H1 (cell line): ENCODE results near the gene MYRIP. TPM values are rescaled to one million over a fixed set of nuclear protein-coding genes. Genes with fewer than 3 reads are reported as not detected.

Experiments
- CTCF ChIA-PET: fragments of 300-600 bp; sonication (Branson Sonifier 250); formaldehyde crosslinking; loops from one replicate; lab custom pipeline; 2021; ENCODE audit not compliant: partially characterized antibody; lab: Charles Lee
- POLR2A ChIA-PET: fragments of 300-600 bp; sonication (Branson Sonifier 250); formaldehyde crosslinking; loops from one replicate; lab custom pipeline; 2021; ENCODE audit warnings: inconsistent platforms; ENCODE audit not compliant: partially characterized antibody; lab: Charles Lee
- DNase-seq, 2 experiments: peaks; one replicate each; pipeline versions ENCODE4 v3.0.0 to v3.0.0-alpha.2; 2010 to 2022; ENCODE audit warnings: low spot score in 2 of 2, low read depth in 1 of 2, mixed read lengths in 1 of 2
- FAIRE-seq: peaks from 2 replicates; lab custom pipeline; 2011; peaks lifted over from hg19 to GRCh38; lab: Jason Lieb, UNC
- H2AFZ ChIP-seq: 2 replicates; pipeline ENCODE4 v1.8.1; 2012; ENCODE audit warnings: low read length, inconsistent platforms
- H2AK5ac ChIP-seq: 2 replicates; pipeline ENCODE4 v1.6.1; 2013; ENCODE audit warnings: low read depth, low read length
- H2BK120ac ChIP-seq: replicated peaks from 2 replicates; pipeline ENCODE3; 2013; ENCODE audit warnings: low read depth, low read length, inconsistent platforms
- H2BK12ac ChIP-seq: 2 replicates; pipeline ENCODE4 v1.6.1; 2013; ENCODE audit warnings: low read depth, low read length
- H2BK15ac ChIP-seq: 2 replicates; pipeline ENCODE4 v1.6.1; 2013; ENCODE audit warnings: low read length
- H2BK20ac ChIP-seq: 2 replicates; pipeline ENCODE4 v1.6.1; 2013; ENCODE audit warnings: low read length
- H2BK5ac ChIP-seq: 2 replicates; pipeline ENCODE4 v1.6.1; 2013; ENCODE audit warnings: low read depth, low read length
- H3K14ac ChIP-seq: 2 replicates; pipeline ENCODE4 v1.6.1; 2013; ENCODE audit warnings: inconsistent platforms; ENCODE audit not compliant: insufficient read length
- H3K18ac ChIP-seq: 2 replicates; pipeline ENCODE4 v1.6.1; 2013; ENCODE audit warnings: low read length; ENCODE audit errors: extremely low read depth
- H3K23ac ChIP-seq: 2 replicates; pipeline ENCODE4 v1.6.1; 2013; ENCODE audit warnings: inconsistent platforms; ENCODE audit not compliant: insufficient read length
- H3K23me2 ChIP-seq: 2 replicates; pipeline ENCODE4 v1.6.1; 2013; ENCODE audit warnings: low read depth, low read length
- H3K27ac ChIP-seq: 2 replicates; pipeline ENCODE4 v1.6.1; 2011; ENCODE audit warnings: low read depth, low read length, inconsistent platforms
- H3K27me3 ChIP-seq, 4 experiments: replicated peaks in 1 of 4; 1 replicate in 1 of 4; 2 replicates in 3 of 4; pipeline versions ENCODE4 v1.6.1 to v1.8.1; 2011 to 2013; ENCODE audit warnings: low read length in 3 of 4, mild to moderate bottlenecking in 3 of 4, inconsistent platforms in 2 of 4, mixed read lengths in 2 of 4, moderate library complexity in 1 of 4; ENCODE audit not compliant: control insufficient read depth in 3 of 4, insufficient read depth in 3 of 4; ENCODE audit errors: extremely low read depth in 1 of 4
- H3K36me3 ChIP-seq, 4 experiments: 2 replicates each; pipeline versions ENCODE4 v1.6.1 to v1.8.1; 2011 to 2013; ENCODE audit warnings: mild to moderate bottlenecking in 4 of 4, low read length in 3 of 4, moderate library complexity in 2 of 4, control low read depth in 1 of 4, inconsistent platforms in 1 of 4; ENCODE audit not compliant: insufficient read depth in 4 of 4, control insufficient read depth in 2 of 4
- H3K4ac ChIP-seq: replicated peaks from 2 replicates; pipeline ENCODE3; 2013; ENCODE audit warnings: low read length, low read depth, mixed read lengths, inconsistent platforms; ENCODE audit not compliant: insufficient read length
- H3K4me1 ChIP-seq, 4 experiments: replicated peaks in 1 of 4; 1 replicate in 1 of 4; 2 replicates in 3 of 4; pipeline versions ENCODE4 v1.6.1 to v1.8.1; 2011 to 2013; ENCODE audit warnings: low read length in 3 of 4, inconsistent platforms in 2 of 4, mixed read lengths in 1 of 4; ENCODE audit not compliant: insufficient read depth in 4 of 4, control insufficient read depth in 3 of 4
- H3K4me2 ChIP-seq, 2 experiments: 2 replicates each; pipeline versions ENCODE4 v1.6.1 to v1.8.1; 2011 to 2013; ENCODE audit warnings: low read depth in 2 of 2, low read length in 2 of 2, control low read depth in 1 of 2, inconsistent platforms in 1 of 2, mild to moderate bottlenecking in 1 of 2; ENCODE audit not compliant: insufficient read depth in 1 of 2
- H3K4me3 ChIP-seq, 4 experiments: fragments of 200-600, 300-600 bp in 1 of 4; sonication (generic), shearing (Covaris generic), sonication (Bioruptor Twin) in 1 of 4; 2 replicates each; pipeline versions ENCODE4 v1.5.1 to v1.8.1; 2011 to 2016; ENCODE audit warnings: low read length in 4 of 4, low read depth in 3 of 4, control low read depth in 2 of 4, inconsistent platforms in 2 of 4, mild to moderate bottlenecking in 2 of 4, mixed read lengths in 1 of 4, moderate library complexity in 1 of 4; ENCODE audit not compliant: insufficient read depth in 2 of 4; ENCODE audit errors: extremely low read depth in 1 of 4
- H3K56ac ChIP-seq: replicated peaks from 2 replicates; pipeline ENCODE3; 2013; ENCODE audit warnings: low read depth, mild to moderate bottlenecking, mixed read lengths, low read length, inconsistent platforms; ENCODE audit not compliant: insufficient read length
- H3K79me1 ChIP-seq: 2 replicates; pipeline ENCODE4 v1.6.1; 2013; ENCODE audit warnings: low read depth, low read length, control low read depth
- H3K79me2 ChIP-seq, 2 experiments: 2 replicates each; pipeline versions ENCODE4 v1.6.1 to v1.8.1; 2012 to 2013; ENCODE audit warnings: low read length in 2 of 2, mild to moderate bottlenecking in 2 of 2, inconsistent platforms in 1 of 2; ENCODE audit not compliant: insufficient read depth in 2 of 2, control insufficient read depth in 1 of 2
- H3K9ac ChIP-seq, 4 experiments: replicated peaks in 1 of 4; 1 replicate in 1 of 4; 2 replicates in 3 of 4; pipeline versions ENCODE4 v1.6.1 to v1.8.1; 2011 to 2013; ENCODE audit warnings: low read depth in 3 of 4, low read length in 3 of 4, control low read depth in 2 of 4, mild to moderate bottlenecking in 2 of 4, moderate library complexity in 2 of 4, inconsistent platforms in 1 of 4; ENCODE audit errors: extremely low read depth in 1 of 4
- H3K9me3 ChIP-seq, 2 experiments: 2 replicates each; pipeline versions ENCODE4 v1.6.1 to v1.8.1; 2012 to 2013; ENCODE audit warnings: mild to moderate bottlenecking in 2 of 2, moderate library complexity in 2 of 2, control low read depth in 1 of 2, inconsistent platforms in 1 of 2, low read depth in 1 of 2, low read length in 1 of 2, mixed read lengths in 1 of 2; ENCODE audit not compliant: insufficient read depth in 2 of 2
- H4K20me1 ChIP-seq, 2 experiments: replicated peaks in 1 of 2; 2 replicates each; pipeline versions ENCODE3 to v1.8.1; 2011 to 2013; ENCODE audit warnings: inconsistent platforms in 2 of 2, low read length in 2 of 2, mild to moderate bottlenecking in 1 of 2; ENCODE audit not compliant: insufficient read depth in 2 of 2, control insufficient read depth in 1 of 2
- H4K5ac ChIP-seq: 2 replicates; pipeline ENCODE4 v1.6.1; 2013; ENCODE audit warnings: low read length, low read depth, mixed read lengths, inconsistent platforms; ENCODE audit not compliant: insufficient read length
- H4K8ac ChIP-seq: 2 replicates; pipeline ENCODE4 v1.8.0; 2013; ENCODE audit warnings: mild to moderate bottlenecking, moderate library complexity, low read length, inconsistent platforms; ENCODE audit not compliant: insufficient read depth; ENCODE audit errors: extremely low read depth
- H4K91ac ChIP-seq: replicated peaks from 2 replicates; pipeline ENCODE3; 2013; ENCODE audit warnings: low read length, mixed read lengths, inconsistent platforms; ENCODE audit not compliant: insufficient read length
- BACH1 ChIP-seq: IDR thresholded peaks from 2 replicates; pipeline ENCODE4 v1.6.1; 2012; ENCODE audit warnings: low read length, improper control_type of control experiment
- FOSL1 ChIP-seq: IDR thresholded peaks from 2 replicates; pipeline ENCODE4 v1.6.1; 2011; ENCODE audit warnings: mild to moderate bottlenecking, low read depth, low read length, moderate library complexity; ENCODE audit not compliant: insufficient read depth
- GTF2F1 ChIP-seq: IDR thresholded peaks from 2 replicates; pipeline ENCODE4 v1.6.1; 2012; ENCODE audit warnings: low read depth, low read length, improper control_type of control experiment, borderline replicate concordance
- JUND ChIP-seq: IDR thresholded peaks from 2 replicates; pipeline ENCODE4 v1.6.1; 2011; ENCODE audit warnings: mild to moderate bottlenecking, improper control_type of control experiment, low read length
- NRF1 ChIP-seq: IDR thresholded peaks from 2 replicates; pipeline ENCODE4 v1.6.1; 2011; ENCODE audit warnings: mild to moderate bottlenecking, low read depth, low read length, improper control_type of control experiment
- SAP30 ChIP-seq: fragments of 300-600 bp; sonication (generic); IDR thresholded peaks from 2 replicates; pipeline ENCODE4 v1.7.1; 2012; ENCODE audit warnings: low read length, moderate library complexity, mild to moderate bottlenecking, inconsistent platforms; ENCODE audit not compliant: insufficient read depth, insufficient replicate concordance
- SIN3A ChIP-seq, 2 experiments: IDR thresholded peaks in 1 of 2; conservative IDR thresholded peaks in 1 of 2; 2 replicates each; pipeline ENCODE4 v1.6.1; 2011 to 2012; ENCODE audit warnings: low read length in 2 of 2, improper control_type of control experiment in 1 of 2, low read depth in 1 of 2, mild to moderate bottlenecking in 1 of 2
- SIRT6 ChIP-seq: IDR thresholded peaks from one replicate; pipeline ENCODE4 v1.7.1; 2012; ENCODE audit warnings: low read length, inconsistent platforms
- SIX5 ChIP-seq: IDR thresholded peaks from 2 replicates; pipeline ENCODE4 v1.6.1; 2011; ENCODE audit warnings: mild to moderate bottlenecking, low read depth, low read length
- TAF1 ChIP-seq: IDR thresholded peaks from 2 replicates; pipeline ENCODE4 v1.6.1; 2011; ENCODE audit warnings: mild to moderate bottlenecking, low read depth, low read length
- TEAD4 ChIP-seq: IDR thresholded peaks from 2 replicates; pipeline ENCODE4 v1.6.1; 2012; ENCODE audit warnings: low read depth, low read length, inconsistent platforms, mixed read lengths
- USF2 ChIP-seq: IDR thresholded peaks from 2 replicates; pipeline ENCODE4 v1.6.1; 2011; ENCODE audit warnings: low read length, improper control_type of control experiment
- whole genome bisulfite sequencing, 2 experiments: shearing (Covaris generic) in 1 of 2; methylation state at CpG; one replicate each; pipeline versions ENCODE4 v1.1.6 to v1.1.7; 2013 to 2015; ENCODE audit warnings: low lambda C conversion rate in 2 of 2, mixed read lengths in 2 of 2, inconsistent platforms in 1 of 2, low coverage in 1 of 2, missing lambda C conversion rate in 1 of 2; ENCODE audit not compliant: insufficient replicate concordance in 2 of 2, insufficient coverage in 1 of 2, insufficient read length in 1 of 2; ENCODE audit errors: extremely low coverage in 1 of 2, missing lambda C conversion rate in 1 of 2; 5-methylcytosine and 5-hydroxymethylcytosine counted together
- polyA plus RNA-seq, 7 experiments: library from polyadenylated mRNA; depleted of rRNA in 3 of 7; stranded (reverse) in 5 of 7; unstranded in 2 of 7; fragments of >200 nt in 5 of 7; fragments of 200-250 nt in 2 of 7; gene quantifications; 1 replicate in 5 of 7; 2 replicates in 1 of 7; 4 replicates in 1 of 7; pipeline versions ENCODE4 v1.2.1 to v1.2.3, GENCODE V29; 2011 to 2013; ENCODE audit warnings: missing spikeins in 2 of 7, mixed read lengths in 2 of 7
- total RNA-seq: library from RNA; stranded (reverse); fragmentation: NEBNext Ultra II Directional; extraction: Animal tissue kit (Norgen Biotek cat#: 25700); gene quantifications from 2 replicates; pipeline ENCODE4 v1.2.1, GENCODE V29; 2021

The MYRIP gene
- total and polyA plus RNA-seq, 2 of the 8 experiments (the other 6 are each of a cell fraction or from before 2014, with no cell fraction given) = 0.54 to 4.3 TPM

- H2AFZ ChIP-seq = no peak overlapping the region
- no peak overlapping the region for H2BK15ac ChIP-seq
- H3K79me1 ChIP-seq = no peaks in the 10 kb centered on the region
- no peak overlapping the region for H4K8ac ChIP-seq
- no peak overlapping the region for H3K27ac ChIP-seq
- no peak overlapping the region for H3K18ac ChIP-seq
- no peaks in the 10 kb centered on the region for H3K36me3 ChIP-seq
- 93% methylated on average over 5 of the region's 5 CpGs; no CpG with 5 or more reads in 1 of the 2 experiments for WGBS, 2 experiments
- no peak overlapping the region for H4K5ac ChIP-seq
- no peaks in the 10 kb centered on the region for H3K27me3 ChIP-seq
- ChIA-PET POLR2A (no interaction called here), CTCF (no interaction called here)
- H3K23ac ChIP-seq = no peak overlapping the region
- no peak overlapping the region for H3K14ac ChIP-seq
- H3K4me3 ChIP-seq = no peak overlapping the region
- no peak overlapping the region for H2BK120ac ChIP-seq
- H2BK5ac ChIP-seq = no peak overlapping the region
- FAIRE-seq = no peak
- H3K9me3 ChIP-seq = no peaks in the 10 kb centered on the region
- H3K4me2 ChIP-seq = no peak overlapping the region
- DNase-seq = no peak
- H3K4ac ChIP-seq = no peak overlapping the region
- H2AK5ac ChIP-seq = no peak overlapping the region
- no peak overlapping the region for H3K9ac ChIP-seq
- H3K4me1 ChIP-seq = no peaks in the 10 kb centered on the region
- no peak overlapping the region for H4K91ac ChIP-seq
- no peaks in the 10 kb centered on the region for H3K23me2 ChIP-seq
- H3K79me2 ChIP-seq = no peaks in the 10 kb centered on the region
- TF ChIP-seq NRF1 (no peak), SAP30 (no peak), TEAD4 (no peak), GTF2F1 (no peak), TAF1 (no peak), SIX5 (no peak), SIRT6 (no peak), JUND (no peak), SIN3A (conservative IDR thresholded peaks at IDR 0.05 in 1 of 2, IDR thresholded peaks at IDR 0.05 in 1 of 2; ENCODE audit: low read depth in 1 of 2, low read length in 2 of 2) (no peak), USF2 (no peak), BACH1 (no peak), FOSL1 (no peak)
- no peak overlapping the region for H3K56ac ChIP-seq
- H2BK20ac ChIP-seq = no peak overlapping the region
- no peak overlapping the region for H2BK12ac ChIP-seq
- no peaks in the 10 kb centered on the region for H4K20me1 ChIP-seq
These were observed 132.5 kb downstream of the MYRIP start for GRCh38 chr3:39941931-39942330.
